HG03095 (cell line): ENCODE data around the gene FOXC1.

Experiments
- ATAC-seq: cut with Tn5 transposase; IDR thresholded peaks from one replicate; pipeline ENCODE4 v1.9.1; 2021; ENCODE audit warnings: moderate library complexity; ENCODE audit not compliant: unreplicated experiment

Gene FOXC1

GRCh38 chr6:1622851-1623768 lies 13.4 kb downstream of the FOXC1 start:
- ATAC-seq: no peak

DNA sequence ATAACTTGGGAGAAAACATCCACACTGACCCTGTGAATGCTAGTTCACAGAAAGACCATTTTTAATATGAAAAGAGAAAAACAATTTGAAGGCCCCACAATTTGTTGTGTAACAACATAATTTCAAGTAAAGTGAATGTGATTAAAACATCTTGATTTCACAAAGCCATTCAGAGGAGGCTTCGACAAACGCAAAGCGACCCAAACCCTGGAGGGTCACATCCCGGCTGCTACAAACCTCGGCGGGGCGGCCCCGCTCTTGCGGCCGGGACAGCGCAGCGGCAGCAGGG lies 14.0 kb downstream of the FOXC1 start:
- ATAC-seq: no peak

GRCh38 chr6:1624058-1624850 lies 14.5 kb downstream of the FOXC1 start:
- ATAC-seq: no peak

DNA sequence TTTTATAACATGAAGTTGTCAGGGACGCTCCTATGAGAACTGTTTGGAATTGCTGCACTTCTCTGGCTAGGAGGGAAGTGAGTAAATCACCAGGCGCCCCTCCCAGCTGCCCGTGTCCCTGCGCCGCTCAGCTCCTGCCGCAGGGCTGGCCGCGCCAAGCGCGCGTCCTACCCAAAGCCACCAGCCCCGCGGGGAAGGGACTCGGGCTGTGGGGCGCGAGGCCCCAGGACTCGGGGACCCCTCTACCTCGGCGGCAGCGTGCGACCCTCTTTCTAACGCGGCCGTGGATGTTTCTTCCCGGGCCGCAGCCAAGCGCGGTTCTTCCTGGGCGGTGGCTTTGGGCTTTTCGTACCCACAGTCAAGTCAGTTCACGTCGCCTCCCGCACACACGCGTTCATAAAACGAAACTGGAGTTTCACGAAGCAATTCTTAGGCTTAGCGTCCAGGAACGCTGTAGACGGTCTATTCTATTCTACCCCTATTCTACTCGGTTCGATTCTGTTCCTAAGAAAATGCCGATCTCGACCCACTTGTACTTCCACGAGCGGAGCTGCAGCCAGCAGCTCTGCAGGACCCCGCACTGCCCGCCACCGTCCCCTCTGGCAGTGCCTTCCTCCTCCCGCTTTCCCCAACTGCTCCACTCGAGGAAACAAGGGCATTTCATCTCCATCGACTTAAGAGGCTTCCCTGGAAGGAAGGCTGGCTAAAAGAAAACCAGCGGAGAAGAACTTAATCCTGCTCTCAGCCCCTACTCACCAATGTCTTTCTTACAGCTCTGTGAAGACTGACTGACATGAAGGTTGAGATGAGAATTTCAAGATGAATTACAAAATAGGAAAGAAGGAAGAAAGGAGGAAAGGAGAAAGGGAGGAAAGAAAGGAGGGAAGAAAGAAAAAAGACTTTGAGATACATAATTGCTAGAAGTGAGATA lies 15.4 kb downstream of the FOXC1 start:
- ATAC-seq: no peak

DNA sequence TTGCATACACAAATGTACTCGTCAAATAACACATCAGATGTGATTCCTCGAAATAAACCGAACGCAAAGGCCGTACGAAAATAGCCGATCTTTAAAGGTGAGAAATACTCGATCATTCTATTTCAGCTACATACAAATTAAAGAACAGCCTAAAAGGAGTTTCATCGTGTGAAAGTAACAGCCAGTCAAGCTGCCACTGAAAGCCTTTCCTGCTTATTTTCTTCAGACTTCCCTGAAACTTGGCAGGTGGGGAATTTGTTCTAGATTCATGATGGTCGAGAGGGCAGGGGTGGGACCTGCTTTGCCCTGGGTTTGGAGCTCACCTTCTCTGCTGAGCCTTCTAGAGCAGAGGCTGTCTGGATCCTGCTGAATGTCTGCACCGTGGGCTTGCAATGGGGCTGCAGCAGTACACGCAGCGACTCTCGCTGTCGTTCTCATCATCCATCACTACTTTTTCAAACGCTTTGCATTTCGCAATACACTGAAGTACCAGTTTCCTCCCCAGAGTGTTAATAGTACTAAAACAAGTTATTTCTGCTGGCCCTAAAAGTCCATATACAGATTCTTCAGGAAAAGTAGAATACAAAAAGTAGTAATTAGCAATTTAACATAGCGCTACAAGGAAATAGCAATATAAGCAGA lies 16.2 kb downstream of the FOXC1 start:
- no peak for ATAC-seq

- ATAC-seq: no peak
Measured at GRCh38 chr6:1626481-1626880, 16.8 kb downstream of the FOXC1 start.

GRCh38 chr6:1627827-1628560 lies 18.3 kb downstream of the FOXC1 start:
- no peak for ATAC-seq

GRCh38 chr6:1629316-1629715 lies 19.6 kb downstream of the FOXC1 start:
- ATAC-seq: no peak

GRCh38 chr6:1630212-1630770 lies 20.6 kb downstream of the FOXC1 start:
- no peak for ATAC-seq

GRCh38 chr6:1630771-1631217 lies 21.1 kb downstream of the FOXC1 start:
- ATAC-seq: no peak

DNA sequence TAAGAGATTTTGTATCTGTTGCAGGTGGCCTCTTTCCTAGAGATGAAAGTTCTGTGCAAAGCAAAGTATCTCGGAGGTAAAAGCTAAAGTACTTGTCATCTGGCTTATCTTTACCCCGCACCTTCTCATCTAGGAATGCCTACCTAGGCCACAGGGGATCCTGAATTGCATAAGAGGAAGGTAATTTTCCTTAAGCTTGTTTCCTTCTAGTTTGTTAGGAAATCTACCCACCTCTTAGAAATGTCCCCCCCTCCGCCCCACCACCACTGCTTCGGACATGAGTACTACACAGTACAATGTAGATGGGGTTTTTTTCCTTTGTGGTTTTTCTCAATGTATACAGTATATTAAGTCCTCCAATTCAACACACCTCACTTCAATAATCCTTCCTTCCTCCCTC lies 21.5 kb downstream of the FOXC1 start:
- no peak for ATAC-seq

DNA sequence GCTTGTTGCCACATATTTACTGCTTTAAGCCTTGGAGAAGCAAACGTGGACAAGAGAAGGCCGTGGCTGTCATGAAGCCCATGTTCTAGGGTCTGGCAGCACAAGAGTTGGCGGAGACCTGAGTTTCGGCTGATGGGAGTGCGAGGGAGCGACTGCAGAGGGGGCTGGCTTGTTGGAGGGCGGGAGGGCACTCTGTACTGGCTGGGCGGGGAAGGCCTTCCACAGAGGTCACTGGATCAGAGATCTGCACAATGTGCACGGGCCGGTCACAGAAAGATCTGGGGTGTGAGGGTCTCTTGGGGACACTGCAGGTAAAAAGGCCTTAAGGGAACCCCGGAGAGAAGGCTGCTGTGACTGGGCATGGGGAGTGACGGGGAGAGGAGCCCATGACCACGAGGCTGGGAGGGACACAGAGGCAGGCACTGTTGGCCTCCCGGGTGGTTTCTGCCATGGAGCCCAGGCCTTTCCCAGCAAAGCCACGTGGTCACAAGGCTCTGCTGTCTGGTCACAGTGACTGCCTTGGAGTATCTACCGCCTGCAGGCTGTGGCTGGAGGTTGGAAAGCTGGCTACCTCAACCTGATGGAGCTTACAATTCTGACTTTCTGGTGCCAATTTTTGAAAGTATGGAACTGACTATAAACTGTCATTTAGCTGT lies 23.8 kb downstream of the FOXC1 start:
- ATAC-seq: no peak

- no peak for ATAC-seq
Measured at GRCh38 chr6:1634081-1634480, 24.4 kb downstream of the FOXC1 start.

GRCh38 chr6:1635305-1636010 lies 25.7 kb downstream of the FOXC1 start:
- no peak for ATAC-seq

DNA sequence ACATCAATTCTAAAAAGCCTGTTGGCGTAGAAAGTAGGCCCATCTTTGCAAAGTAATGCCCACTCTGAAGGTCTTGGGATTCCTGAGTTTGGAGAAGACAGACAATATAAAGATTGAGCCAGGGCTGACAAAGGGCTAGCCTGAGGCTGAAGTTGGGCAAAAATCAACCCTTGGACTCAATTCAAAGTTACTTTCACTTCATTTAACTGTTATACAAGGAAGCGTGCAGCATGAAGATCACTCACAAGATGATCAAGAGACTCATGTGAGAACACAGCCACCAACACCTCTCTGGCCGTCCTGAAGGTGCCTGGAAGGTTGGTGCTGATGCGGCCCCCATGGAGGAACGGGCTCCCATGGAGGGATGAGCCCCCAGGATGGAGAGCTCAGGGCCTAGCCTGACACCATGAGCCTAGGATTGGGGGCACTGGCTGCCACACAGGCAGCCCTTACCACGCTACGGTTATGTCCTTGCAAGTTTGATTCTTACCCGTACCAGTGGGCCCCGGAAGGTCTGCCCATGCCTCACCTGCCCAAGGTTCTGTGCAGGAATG lies 26.6 kb downstream of the FOXC1 start:
- ATAC-seq: no peak

DNA sequence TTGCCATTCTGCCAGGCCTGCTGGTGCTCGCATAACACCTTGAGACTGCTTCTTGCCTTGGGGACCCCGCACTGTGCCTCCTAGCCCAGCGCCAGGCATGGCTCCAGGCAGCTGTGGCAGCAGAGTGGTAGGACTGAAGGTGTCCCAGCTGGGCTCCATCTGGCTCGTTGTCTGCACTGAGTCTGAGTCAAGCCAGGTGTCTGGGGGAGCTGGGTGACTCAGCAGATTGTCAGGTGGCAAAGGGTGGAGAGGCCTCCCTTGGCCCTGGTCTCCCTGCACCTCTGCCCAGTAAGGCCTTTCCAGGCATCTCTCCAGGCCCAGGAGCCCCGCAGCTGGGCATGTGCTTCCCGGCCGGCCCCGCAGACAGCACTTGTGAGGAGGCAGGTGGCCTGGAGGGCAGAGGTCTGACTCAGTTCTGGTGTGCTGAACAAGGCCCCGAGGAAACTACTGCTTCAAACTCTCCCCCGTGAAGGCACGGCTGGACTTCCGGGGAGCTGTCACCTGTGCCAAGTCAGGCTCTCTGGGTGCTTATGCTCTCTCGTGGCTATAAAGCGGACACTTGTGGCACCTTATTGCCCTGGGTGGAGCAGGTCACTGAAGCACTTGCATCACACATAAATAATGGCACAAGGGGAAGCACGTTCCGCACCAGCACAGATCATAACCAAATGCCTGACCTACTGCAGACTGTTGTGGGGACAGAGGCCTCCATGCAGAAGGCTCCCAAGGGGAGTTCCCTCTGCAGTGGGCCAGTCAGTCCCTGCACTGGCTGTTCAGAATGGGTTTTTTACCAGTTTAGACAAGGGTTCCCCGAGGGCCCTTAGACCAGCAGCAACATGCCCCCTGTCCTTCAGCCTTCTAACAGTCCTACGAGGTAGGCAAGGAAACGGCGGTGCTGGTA lies 27.5 kb downstream of the FOXC1 start:
- ATAC-seq: no peak

- ATAC-seq: no peak
Measured at GRCh38 chr6:1639430-1639829, 29.7 kb downstream of the FOXC1 start.
